Epithelial cell of proximal tubule (primary cell): ENCODE data around the gene SH3GL2. TPM values are rescaled to one million over a fixed set of nuclear protein-coding genes. Genes with fewer than 3 reads are reported as not detected.

Source experiments
- DNase-seq: peaks from one replicate; pipeline ENCODE4 v3.0.0-alpha.2; 2011; ENCODE audit warnings: low read depth
- H3K4me3 ChIP-seq: 2 replicates; pipeline ENCODE4 v1.5.1; 2011; ENCODE audit warnings: low read depth, mild to moderate bottlenecking, low read length
- CTCF ChIP-seq: conservative IDR thresholded peaks from 2 replicates; pipeline ENCODE4 v1.5.1; 2012; ENCODE audit warnings: low read depth, mild to moderate bottlenecking, low read length
- total RNA-seq: library from RNA; depleted of rRNA; stranded (reverse); fragments of >200 nt; gene quantifications from 2 replicates; pipeline ENCODE4 v1.2.3, GENCODE V29; 2015

SH3GL2 gene
- total RNA-seq, 1 donor from 2014 or later, result 3.4 TPM

- DNase-seq, result no peak
- TF ChIP-seq CTCF, result peak; percentile 27
- no peak overlapping the region for H3K4me3 ChIP-seq
These were observed 8.2 kb downstream of the SH3GL2 start for GRCh38 chr9:17587113-17587512.

- TF ChIP-seq CTCF, result no peak
- no peak for DNase-seq
- H3K4me3 ChIP-seq, result no peak overlapping the region
These were observed 9.5 kb downstream of the SH3GL2 start for GRCh38 chr9:17588395-17588794.

GRCh38 chr9:17588941-17589340, 10.1 kb downstream of the SH3GL2 start:
- DNase-seq, result no peak
- no peak for TF ChIP-seq CTCF
- no peak overlapping the region for H3K4me3 ChIP-seq

- H3K4me3 ChIP-seq, result no peak overlapping the region
- TF ChIP-seq CTCF, result no peak
- no peak for DNase-seq
These were observed 10.9 kb downstream of the SH3GL2 start for GRCh38 chr9:17589771-17590170.

GRCh38 chr9:17594961-17595360, 16.1 kb downstream of the SH3GL2 start:
- TF ChIP-seq CTCF, result no peak
- no peak for DNase-seq
- no peak overlapping the region for H3K4me3 ChIP-seq

- DNase-seq, result no peak
- TF ChIP-seq CTCF, result no peak
These were observed 19.1 kb downstream of the SH3GL2 start for GRCh38 chr9:17597977-17598376.

GRCh38 chr9:17600962-17601593, 22.2 kb downstream of the SH3GL2 start:
- no peak for TF ChIP-seq CTCF
- no peak for DNase-seq

More at GRCh38 chr9:17597977-17598376, 19.1 kb downstream of the SH3GL2 start:
- H3K4me3 ChIP-seq, result no peak overlapping the region

More at GRCh38 chr9:17600962-17601593, 22.2 kb downstream of the SH3GL2 start:
- no peak overlapping the region for H3K4me3 ChIP-seq
